K562 (cell line): Measurements from ENCODE around the gene USP35. TPM values are rescaled to one million over a fixed set of nuclear protein-coding genes. Genes with fewer than 3 reads are reported as not detected.
"Not testable (repeated sequence)": the region's sequence is repeated elsewhere in the genome, so short reads cannot be mapped to it uniquely, and the experiment has no call there.

Experiments
- ATAC-seq: fragments of 200-7000 bp; cut with Tn5 transposase; 3 replicates; pipeline ENCODE4 v1.9.1; 2020; ENCODE audit warnings: moderate library complexity
- BruUV-seq: library from RNA; stranded (reverse); fragments of 400-500 nt; replicated peaks from 2 replicates; lab custom pipeline; 2021; lab: Mats Ljungman, UMichigan
- CTCF ChIA-PET: fragments of 300-600 bp; formaldehyde crosslinking; extraction: SDS; loops from one replicate; lab custom pipeline; 2021; ENCODE audit warnings: low intra/inter-chr PET ratio; lab: Yijun Ruan, JAX
- POLR2A ChIA-PET: fragments of 300-600, 350-650 bp; sonication (Branson Sonifier 250); formaldehyde crosslinking; extraction: SDS; loops from one replicate; lab custom pipeline; 2021; ENCODE audit warnings: antibody characterized with exemption, inconsistent platforms; lab: Yijun Ruan, JAX
- DNase-seq, 4 experiments: peaks; one replicate each; pipeline versions ENCODE4 v3.0.0 to v3.0.0-alpha.2; 2011 to 2018; ENCODE audit warnings: low spot score in 3 of 4, mixed read lengths in 3 of 4; ENCODE audit errors: extremely low read depth in 1 of 4
- FAIRE-seq: peaks from 2 replicates; lab custom pipeline; 2011; peaks lifted over from hg19 to GRCh38; lab: Jason Lieb, UNC
- H2AFZ ChIP-seq: 2 replicates; pipeline ENCODE4 v1.6.0; 2011; ENCODE audit warnings: low read depth, low read length, control low read depth, inconsistent platforms
- H3K27ac ChIP-seq: fragments of 200-600 bp; 3 replicates; pipeline ENCODE4 v1.8.0; 2011; ENCODE audit warnings: low read depth, mild to moderate bottlenecking, control low read depth, inconsistent platforms, low read length, moderate library complexity, mixed read lengths; ENCODE audit errors: extremely low read depth
- H3K27me3 ChIP-seq, 2 experiments: fragments of 300-600 bp in 1 of 2; 2 replicates in 1 of 2; 3 replicates in 1 of 2; pipeline versions ENCODE4 v1.6.0 to v1.8.0; 2011; ENCODE audit warnings: inconsistent platforms in 2 of 2, low read length in 2 of 2, mild to moderate bottlenecking in 1 of 2, mixed read lengths in 1 of 2, moderate library complexity in 1 of 2; ENCODE audit not compliant: control insufficient read depth in 2 of 2, insufficient read depth in 2 of 2
- H3K36me3 ChIP-seq: fragments of 300-600 bp; 3 replicates; pipeline ENCODE4 v1.8.0; 2011; ENCODE audit warnings: mild to moderate bottlenecking, low read length, inconsistent platforms; ENCODE audit not compliant: control insufficient read depth, insufficient read depth
- H3K4me1 ChIP-seq, 2 experiments: fragments of 200-600 bp in 1 of 2; replicated peaks in 1 of 2; 2 replicates in 1 of 2; 3 replicates in 1 of 2; pipeline versions ENCODE4 v1.5.1 to v1.8.0; 2011; ENCODE audit warnings: inconsistent platforms in 2 of 2, low read length in 2 of 2, mild to moderate bottlenecking in 1 of 2, mixed read lengths in 1 of 2, moderate library complexity in 1 of 2; ENCODE audit not compliant: control insufficient read depth in 2 of 2, insufficient read depth in 2 of 2
- H3K4me2 ChIP-seq: 2 replicates; pipeline ENCODE4 v1.6.1; 2011; ENCODE audit warnings: low read length, control low read depth, inconsistent platforms, mixed read lengths; ENCODE audit not compliant: insufficient read depth
- H3K4me3 ChIP-seq: fragments of 200-600 bp; sonication (generic), shearing (Covaris generic); 2 replicates; pipeline ENCODE4 v1.5.1; 2016; ENCODE audit warnings: control low read depth, inconsistent platforms
- H3K79me2 ChIP-seq: fragments of 200-600 bp; 3 replicates; pipeline ENCODE4 v1.8.0; 2011; ENCODE audit warnings: low read length, inconsistent platforms; ENCODE audit not compliant: control insufficient read depth, insufficient read depth
- H3K9ac ChIP-seq, 2 experiments: 2 replicates each; pipeline versions ENCODE4 v1.6.0 to v1.6.1; 2011; ENCODE audit warnings: low read depth in 2 of 2, low read length in 2 of 2, control low read depth in 1 of 2, inconsistent platforms in 1 of 2, mild to moderate bottlenecking in 1 of 2, mixed read lengths in 1 of 2; ENCODE audit not compliant: insufficient read depth in 1 of 2
- H3K9me1 ChIP-seq: one replicate; pipeline ENCODE4 v1.6.0; 2011; ENCODE audit warnings: inconsistent platforms, mild to moderate bottlenecking, low read length, moderate library complexity; ENCODE audit not compliant: control insufficient read depth, insufficient read depth
- H3K9me3 ChIP-seq: replicated peaks from 2 replicates; pipeline ENCODE4 v1.5.1; 2011; ENCODE audit warnings: low read depth, low read length, inconsistent platforms; ENCODE audit not compliant: control insufficient read depth, insufficient read depth
- H4K20me1 ChIP-seq: replicated peaks from 2 replicates; pipeline ENCODE4 v1.6.1; 2011; ENCODE audit warnings: low read length, inconsistent platforms, mixed read lengths; ENCODE audit not compliant: control insufficient read depth, insufficient read depth
- BCOR ChIP-seq: fragments of 450-650 bp; IDR thresholded peaks from 2 replicates; pipeline ENCODE4 v1.6.1; 2016
- KDM1A ChIP-seq, 2 experiments: fragments of 450-650 bp; IDR thresholded peaks; 2 replicates each; pipeline ENCODE4 v1.6.1; 2016; ENCODE audit warnings: mild to moderate bottlenecking in 2 of 2
- NFE2L1 ChIP-seq: fragments of 450-650 bp; IDR thresholded peaks from 2 replicates; pipeline ENCODE4 v1.6.1; 2016; ENCODE audit warnings: missing genetic modification characterization, low read depth, mild to moderate bottlenecking, missing compliant biosample characterization, moderate library complexity, borderline replicate concordance
- ZNF146 ChIP-seq: IDR thresholded peaks from one replicate; pipeline ENCODE4 v1.6.1; 2018; ENCODE audit warnings: missing compliant biosample characterization; ENCODE audit not compliant: unreplicated experiment
- ZNF3 ChIP-seq: fragments of 250-450 bp; sonication (Bioruptor Pico); IDR thresholded peaks from 2 replicates; pipeline ENCODE4 v1.5.0; 2021; ENCODE audit warnings: mild to moderate bottlenecking, moderate library complexity
- WGBS: fragments of 100-300 bp; shearing (Covaris generic); methylation state at CpG from one replicate; pipeline ENCODE4 v1.1.6; 2016; ENCODE audit warnings: low coverage, mixed read lengths; ENCODE audit not compliant: insufficient coverage; ENCODE audit errors: missing lambda C conversion rate; 5-methylcytosine and 5-hydroxymethylcytosine counted together
- in situ Hi-C: fragments of 300-500 bp; cut with MboI; formaldehyde crosslinking; loops from 4 replicates; pipeline ENCODE4 v1.15.0; 2018; ENCODE audit warnings: inconsistent platforms, mixed read lengths
- intact Hi-C: fragments of 100-400 bp; cut with micrococcal nuclease; formaldehyde crosslinking; loops from 2 replicates; pipeline ENCODE4 v1.14.2; 2022
- polyA plus RNA-seq, 8 experiments: library from polyadenylated mRNA; depleted of rRNA in 4 of 8; stranded (reverse) in 5 of 8; unstranded in 3 of 8; fragments of >200 nt; fragmentation: Nextera tagmentation in 2 of 8; fragmentation: Illumina TruSeq in 1 of 8; extraction: Ambion mirVana in 2 of 8; extraction: Trizol in 1 of 8; gene quantifications; 2 replicates each; pipeline versions ENCODE4 v1.2.1 to v1.2.3, GENCODE V29; 2011 to 2014; ENCODE audit warnings: inconsistent platforms in 1 of 8, missing spikeins in 1 of 8
- total RNA-seq, 7 experiments: library from RNA; depleted of rRNA in 6 of 7; stranded (reverse); fragments of >200 nt in 6 of 7; fragmentation: Illumina TruSeq in 2 of 7; extraction: Trizol in 2 of 7; gene quantifications; 2 replicates each; pipeline versions ENCODE4 v1.2.1 to v1.2.3, GENCODE V29; 2011 to 2021; ENCODE audit warnings: low replicate concordance in 1 of 7
- TF ChIP-seq, protein P1 (sequence below): sonication (generic); formaldehyde crosslinking; IDR thresholded peaks from 2 replicates; pipeline ENCODE4 v1.8.0; 2022; ENCODE audit warnings: missing genetic modification reagents, mild to moderate bottlenecking, moderate library complexity, borderline replicate concordance
- TF ChIP-seq, protein P2 (sequence below): fragments of 250-450 bp; sonication (Bioruptor Pico); IDR thresholded peaks from 2 replicates; pipeline ENCODE4 v1.8.0; 2022; ENCODE audit warnings: inconsistent platforms, mild to moderate bottlenecking, moderate library complexity, borderline replicate concordance

USP35 gene
- total and polyA plus RNA-seq, 9 of the 15 experiments (the other 6 are each of a cell fraction or from before 2014, with no cell fraction given) = 0.01 to 4.8 (median 3.6) TPM

DNA sequence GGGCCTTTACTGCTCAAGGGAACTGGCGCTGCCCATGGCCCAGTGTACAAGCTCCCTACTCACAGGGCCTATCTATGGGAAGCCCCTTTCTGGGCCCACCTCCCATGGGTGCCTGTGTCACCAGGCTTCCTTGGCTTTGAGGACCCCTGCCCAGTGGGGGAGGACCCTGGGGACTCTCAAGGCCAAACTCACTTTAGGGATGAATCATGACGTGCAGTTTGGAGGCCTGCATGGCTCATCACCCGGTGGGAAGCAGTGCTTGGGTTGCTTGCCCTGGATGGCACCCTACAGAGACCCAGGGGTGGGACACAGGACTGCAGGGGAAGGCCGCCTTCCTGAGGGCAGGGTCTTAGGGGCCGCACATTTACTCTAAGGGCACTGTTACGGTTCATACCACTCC lies 16.8 kb upstream of the USP35 start (continued):
- TF ChIP-seq, protein P1, sequence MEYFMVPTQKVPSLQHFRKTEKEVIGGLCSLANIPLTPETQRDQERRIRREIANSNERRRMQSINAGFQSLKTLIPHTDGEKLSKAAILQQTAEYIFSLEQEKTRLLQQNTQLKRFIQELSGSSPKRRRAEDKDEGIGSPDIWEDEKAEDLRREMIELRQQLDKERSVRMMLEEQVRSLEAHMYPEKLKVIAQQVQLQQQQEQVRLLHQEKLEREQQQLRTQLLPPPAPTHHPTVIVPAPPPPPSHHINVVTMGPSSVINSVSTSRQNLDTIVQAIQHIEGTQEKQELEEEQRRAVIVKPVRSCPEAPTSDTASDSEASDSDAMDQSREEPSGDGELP (CRISPR knock-in tag) = no peak
- TF ChIP-seq NFE2L1 (tag) (no peak), ZNF3 (CRISPR knock-in tag) (no peak)
- TF ChIP-seq, protein P2, sequence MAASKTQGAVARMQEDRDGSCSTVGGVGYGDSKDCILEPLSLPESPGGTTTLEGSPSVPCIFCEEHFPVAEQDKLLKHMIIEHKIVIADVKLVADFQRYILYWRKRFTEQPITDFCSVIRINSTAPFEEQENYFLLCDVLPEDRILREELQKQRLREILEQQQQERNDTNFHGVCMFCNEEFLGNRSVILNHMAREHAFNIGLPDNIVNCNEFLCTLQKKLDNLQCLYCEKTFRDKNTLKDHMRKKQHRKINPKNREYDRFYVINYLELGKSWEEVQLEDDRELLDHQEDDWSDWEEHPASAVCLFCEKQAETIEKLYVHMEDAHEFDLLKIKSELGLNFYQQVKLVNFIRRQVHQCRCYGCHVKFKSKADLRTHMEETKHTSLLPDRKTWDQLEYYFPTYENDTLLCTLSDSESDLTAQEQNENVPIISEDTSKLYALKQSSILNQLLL = no peak

DNA sequence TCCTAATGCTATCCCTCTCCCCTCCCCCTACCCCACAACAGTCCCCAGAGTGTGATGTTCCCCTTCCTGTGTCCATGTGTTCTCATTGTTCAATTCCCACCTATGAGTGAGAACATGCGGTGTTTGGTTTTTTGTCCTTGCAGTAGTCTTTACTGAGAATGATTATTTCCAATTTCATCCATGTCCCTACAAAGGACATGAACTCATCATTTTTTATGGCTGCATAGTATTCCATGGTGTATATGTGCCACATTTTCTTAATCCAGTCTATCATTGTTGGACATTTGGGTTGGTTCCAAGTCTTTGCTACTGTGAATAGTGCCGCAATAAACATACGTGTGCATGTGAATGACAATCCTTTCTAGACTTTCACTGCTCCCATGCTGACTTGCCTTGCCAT lies 12.9 kb upstream of the USP35 start:
- H3K4me1 ChIP-seq = peaks cover 5 to 15% of the 10 kb centered on the region in 2 experiments; a peak in 4 of 5 replicates
- H2AFZ ChIP-seq, H3K27me3 ChIP-seq, H3K9me1 ChIP-seq, H4K20me1 ChIP-seq, H3K4me3 ChIP-seq, ATAC-seq: not testable (repeated sequence)
- peak; percentile 52; the same call in 1 of the 2 replicates for TF ChIP-seq BCOR
- TF ChIP-seq KDM1A (IDR thresholded peaks at IDR 0.05) = 0 out of 4 replicates have a peak, but pooled peaks of 1 of the 2 experiments have one; percentile 18
- TF ChIP-seq ZNF146 (CRISPR knock-in tag) = peak; percentile 53
- TF ChIP-seq, all 486 proteins: peak for 3; not testable (repeated sequence) for 483
- 57% methylated on average over 3 of the region's 3 CpGs for WGBS
- H3K4me2 ChIP-seq, intact Hi-C loops, in situ Hi-C loops, CTCF ChIA-PET, FAIRE-seq, BruUV-seq, H3K36me3 ChIP-seq, H3K27ac ChIP-seq, H3K9ac ChIP-seq, H3K79me2 ChIP-seq, DNase-seq, POLR2A ChIA-PET, H3K9me3 ChIP-seq: not testable (repeated sequence)
